CD4-positive, alpha-beta T cell treated with Interleukin-6 for 4 hours (primary cell): Measurements from ENCODE around the gene HSCB.
"Not testable (repeated sequence)": the region's sequence is repeated elsewhere in the genome, so short reads cannot be mapped to it uniquely, and the experiment has no call there.

Source experiments
- DNase-seq: peaks from one replicate; pipeline ENCODE4 v3.0.0-alpha.2; 2020; ENCODE audit warnings: mixed read lengths

Gene HSCB, protein sequence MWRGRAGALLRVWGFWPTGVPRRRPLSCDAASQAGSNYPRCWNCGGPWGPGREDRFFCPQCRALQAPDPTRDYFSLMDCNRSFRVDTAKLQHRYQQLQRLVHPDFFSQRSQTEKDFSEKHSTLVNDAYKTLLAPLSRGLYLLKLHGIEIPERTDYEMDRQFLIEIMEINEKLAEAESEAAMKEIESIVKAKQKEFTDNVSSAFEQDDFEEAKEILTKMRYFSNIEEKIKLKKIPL

GRCh38 chr22:28741785-28742561 lies at the start of gene HSCB, which contains the start of gene CHEK2:
TSS of gene HSCB (plus strand) at chr22:28742039. CDS start at chr22:28742096, 57 bp downstream.
TSS of gene CHEK2 (minus strand) at chr22:28741820. CDS start at chr22:28734721, 7,099 bp downstream.
- peak; percentile 97 for DNase-seq

GRCh38 chr22:28693041-28693760 lies 48.6 kb upstream of the HSCB start:
- not testable (repeated sequence) for DNase-seq

- no peak for DNase-seq
Observed at GRCh38 chr22:28702891-28703290, 38.9 kb upstream of the HSCB start.

GRCh38 chr22:28703436-28703835 lies 38.4 kb upstream of the HSCB start:
- no peak for DNase-seq

DNA sequence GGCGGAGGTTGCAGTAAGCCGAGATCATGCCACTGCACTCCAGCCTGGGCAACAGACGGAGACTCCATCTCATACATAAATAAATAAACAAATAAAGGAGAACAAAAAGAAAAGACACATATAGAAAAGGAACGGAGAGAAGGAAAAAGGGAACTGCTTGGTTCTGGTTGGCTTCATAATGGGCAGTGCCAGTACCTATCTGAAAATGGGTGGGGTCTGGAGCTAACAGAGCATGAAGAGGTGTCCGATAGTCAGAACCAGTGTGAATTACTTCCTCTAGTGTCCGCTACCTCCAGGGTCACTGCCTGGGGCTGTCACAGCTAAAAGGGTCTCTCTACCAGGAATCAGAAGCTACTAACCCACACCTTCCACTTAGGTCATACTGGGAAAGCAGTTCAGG lies 35.0 kb upstream of the HSCB start:
- no peak for DNase-seq

GRCh38 chr22:28710107-28710506 lies 31.7 kb upstream of the HSCB start:
- DNase-seq = no peak

GRCh38 chr22:28710576-28711191 lies 31.2 kb upstream of the HSCB start:
- DNase-seq = no peak

GRCh38 chr22:28711341-28711740 lies 30.5 kb upstream of the HSCB start:
- no peak for DNase-seq

- no peak for DNase-seq
Observed at GRCh38 chr22:28711820-28712777, 29.7 kb upstream of the HSCB start.

- no peak for DNase-seq
Observed at GRCh38 chr22:28714043-28714628, 27.7 kb upstream of the HSCB start.

GRCh38 chr22:28715611-28716010 lies 26.2 kb upstream of the HSCB start:
- no peak for DNase-seq

GRCh38 chr22:28716686-28717085 lies 25.2 kb upstream of the HSCB start:
- DNase-seq = no peak

DNA sequence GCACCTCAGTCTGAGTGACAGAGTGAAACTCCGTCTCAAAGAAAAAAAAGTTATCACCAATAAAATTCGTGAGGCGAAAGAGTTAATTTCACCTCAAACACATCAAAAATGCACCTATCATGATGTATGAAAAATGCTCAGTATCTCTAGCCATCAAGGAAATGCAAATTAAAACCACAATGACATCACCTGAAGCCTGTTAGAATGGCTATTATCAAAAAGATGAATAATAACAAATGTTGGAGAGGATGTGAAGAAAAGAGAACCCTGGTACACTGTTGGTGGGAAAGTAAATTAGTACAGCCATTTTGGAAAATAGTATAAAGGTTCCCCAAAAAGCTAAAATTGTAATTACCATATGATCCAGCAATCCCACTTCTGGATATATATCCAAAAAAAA lies 23.8 kb upstream of the HSCB start:
- no peak for DNase-seq

DNA sequence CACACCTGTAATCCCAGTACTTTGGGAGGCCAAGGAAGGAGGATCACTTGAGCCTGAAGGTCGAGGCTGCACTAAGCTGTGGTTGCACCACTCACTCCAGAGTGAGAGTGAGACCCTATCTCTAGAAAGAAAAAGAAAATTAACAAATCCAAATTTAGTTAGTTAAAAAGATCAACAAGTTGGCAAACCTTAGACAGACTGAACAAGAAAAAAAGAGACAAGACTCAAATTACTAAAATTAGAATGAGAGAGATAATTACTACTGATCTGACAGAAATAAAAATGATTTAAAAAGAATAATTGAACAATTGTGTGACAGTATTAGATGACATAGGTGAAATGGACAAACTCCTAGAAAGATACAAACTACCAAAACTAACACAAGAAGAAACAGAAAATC lies 13.8 kb upstream of the HSCB start:
- DNase-seq = no peak

GRCh38 chr22:28728621-28729313 lies 13.1 kb upstream of the HSCB start:
- no peak for DNase-seq

DNA sequence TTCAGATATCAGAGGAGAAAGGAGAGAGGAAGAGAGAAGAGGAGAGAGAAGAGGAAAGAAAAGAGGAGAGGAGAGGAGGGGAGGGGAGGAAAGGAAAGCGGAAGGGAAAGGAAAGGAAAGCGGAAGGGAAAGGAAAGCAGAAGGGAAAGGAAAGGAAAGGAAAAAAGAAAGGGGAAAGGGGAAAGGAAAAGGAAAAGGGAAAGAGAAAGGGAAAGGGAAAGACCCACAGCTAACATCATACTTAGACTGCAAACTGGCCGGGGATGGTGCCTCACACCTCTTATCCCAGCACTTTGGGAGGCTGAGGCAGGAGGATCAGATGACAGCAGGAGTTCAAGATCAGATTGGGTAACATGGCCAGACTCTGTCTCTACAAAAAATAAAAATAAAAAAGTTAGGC lies 11.7 kb upstream of the HSCB start:
- DNase-seq = no peak

GRCh38 chr22:28734393-28734792 lies 7.4 kb upstream of the HSCB start:
- DNase-seq = no peak

GRCh38 chr22:28736301-28737155 lies 5.3 kb upstream of the HSCB start:
- DNase-seq = no peak

- DNase-seq = no peak
Observed at GRCh38 chr22:28737701-28738100, 4.1 kb upstream of the HSCB start.

GRCh38 chr22:28738876-28739275 lies 3.0 kb upstream of the HSCB start:
- DNase-seq = not testable (repeated sequence)
